ENCODE data around the gene ZNF107.

- TF ChIP-seq CTCF (IDR thresholded peaks at IDR 0.05): no peak
- TF ChIP-seq POLR2A (IDR thresholded peaks at IDR 0.05): no peak
- TF ChIP-seq EP300 (IDR thresholded peaks at IDR 0.05): no peak
Observed at GRCh38 chr7:64626083-64626469, 39.9 kb upstream of the ZNF107 start.

All from tibial nerve (tissue), 4 donors.